ENCODE data around the gene MAPT. TPM values are rescaled to one million over a fixed set of nuclear protein-coding genes. Genes with fewer than 3 reads are reported as not detected.
"Not testable (repeated sequence)": the region's sequence is repeated elsewhere in the genome, so short reads cannot be mapped to it uniquely, and the experiment has no call there.

Gene MAPT
- total RNA-seq, 2 donors from 2014 or later, result 20.8 to 24.0 TPM

- intact Hi-C loops (cut with DNase I), result loop anchor here in 1 of 2 donors (5.0 kb wide), 1 partner anchor 44 kb away; no protein-coding TSS in a partner anchor
- DNase-seq (peak; percentile 39), ATAC-seq (peak in 1 of 2 donors; percentile 35)
These were observed 46.5 kb downstream of the MAPT start for GRCh38 chr17:45940826-45941225.

DNA sequence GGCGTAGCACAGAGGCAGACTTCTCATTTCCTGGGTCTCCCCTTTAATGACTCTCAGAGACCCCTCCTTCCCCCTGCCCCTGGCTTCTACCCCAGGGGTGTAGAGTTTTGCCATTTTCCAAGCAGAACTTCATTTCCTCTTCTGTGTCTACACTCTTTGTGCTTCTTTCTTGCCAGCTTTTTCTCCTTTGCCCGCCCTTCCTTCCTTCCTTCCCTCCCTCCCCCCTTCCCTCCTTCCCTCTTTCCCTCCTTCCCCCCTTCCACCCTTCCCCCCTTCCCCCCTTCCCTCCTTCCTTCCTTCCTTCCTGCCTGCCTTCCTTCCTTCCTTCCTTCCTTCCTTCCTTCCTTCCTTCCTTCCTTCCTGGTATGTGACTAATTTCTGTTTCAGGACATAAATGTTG, 47.0 kb downstream of the MAPT start:
- no peak for DNase-seq
- intact Hi-C loops (cut with DNase I), result loop anchor here in 1 of 2 donors (5.0 kb wide), 1 partner anchor 44 kb away; no protein-coding TSS in a partner anchor
- ATAC-seq, result no peak

GRCh38 chr17:45942284-45942683, 47.9 kb downstream of the MAPT start:
- ATAC-seq, result peak; percentile 96 to 98
- intact Hi-C loops (cut with DNase I), result loop anchor here in 1 of 2 donors (5.0 kb wide), 1 partner anchor 45 kb away; no protein-coding TSS in a partner anchor
- peak; percentile 79 for DNase-seq

- DNase-seq (no peak), ATAC-seq (no peak)
- intact Hi-C loops (cut with DNase I), result no loop called here
These were observed 52.5 kb downstream of the MAPT start for GRCh38 chr17:45946841-45947256.

DNA sequence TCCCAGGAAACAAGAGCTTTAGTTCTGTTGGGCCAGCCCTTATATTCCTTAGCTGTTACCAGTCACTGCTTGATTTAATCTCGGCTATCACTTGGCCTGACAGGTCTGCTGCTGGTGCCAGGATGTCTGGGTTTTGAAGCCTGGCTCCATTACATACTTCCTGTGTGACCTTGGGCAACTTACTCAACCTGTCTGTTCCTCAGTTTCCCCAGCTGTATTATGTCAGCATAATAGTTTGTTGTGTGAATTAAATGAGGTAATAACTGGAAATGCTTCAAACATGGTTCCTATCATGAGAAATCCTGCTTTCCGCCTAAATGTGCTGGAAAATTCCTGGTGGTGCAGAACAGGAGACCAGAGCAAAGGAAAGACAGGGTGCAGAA, 54.1 kb downstream of the MAPT start:
- ATAC-seq, result peak in 1 of 2 donors; percentile 25
- intact Hi-C loops (cut with DNase I), result no loop called here

GRCh38 chr17:45948881-45949624, 54.7 kb downstream of the MAPT start:
- DNase-seq (peak; percentile 86), ATAC-seq (peak; percentile 94 to 95)
- intact Hi-C loops (cut with DNase I), result no loop called here

More for the DNA sequence above, 54.1 kb downstream of the MAPT start:
- DNase-seq, result no peak

DNA sequence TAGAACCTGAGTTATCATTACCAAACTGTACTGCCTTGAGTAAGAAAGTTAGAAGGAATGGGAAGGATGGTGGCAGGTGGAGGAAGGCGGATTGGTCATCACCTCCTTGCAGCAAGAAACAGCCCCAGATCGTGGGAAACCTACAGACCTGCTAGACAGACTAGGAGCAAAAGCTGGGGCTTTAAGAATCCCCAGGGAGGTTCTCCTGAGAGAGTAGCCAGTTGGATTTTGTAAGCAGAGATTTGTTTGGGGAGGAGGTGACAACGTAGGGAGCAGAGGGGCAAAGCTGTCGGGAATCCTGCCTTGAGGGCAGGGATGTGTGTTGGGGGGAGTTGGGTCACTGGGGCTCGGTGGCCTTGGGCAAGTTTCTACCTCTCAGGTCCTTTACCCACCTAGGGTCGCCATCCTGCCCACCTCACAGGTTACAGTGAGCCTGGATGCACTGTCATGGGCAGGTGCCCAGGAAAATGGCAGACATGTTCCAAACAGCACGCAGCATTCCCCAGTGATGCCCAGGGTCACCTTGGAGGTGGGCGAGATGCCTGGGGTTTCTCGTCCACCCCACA, 55.5 kb downstream of the MAPT start:
- intact Hi-C loops (cut with DNase I), result no loop called here
- ATAC-seq (no peak), DNase-seq (no peak)

DNA sequence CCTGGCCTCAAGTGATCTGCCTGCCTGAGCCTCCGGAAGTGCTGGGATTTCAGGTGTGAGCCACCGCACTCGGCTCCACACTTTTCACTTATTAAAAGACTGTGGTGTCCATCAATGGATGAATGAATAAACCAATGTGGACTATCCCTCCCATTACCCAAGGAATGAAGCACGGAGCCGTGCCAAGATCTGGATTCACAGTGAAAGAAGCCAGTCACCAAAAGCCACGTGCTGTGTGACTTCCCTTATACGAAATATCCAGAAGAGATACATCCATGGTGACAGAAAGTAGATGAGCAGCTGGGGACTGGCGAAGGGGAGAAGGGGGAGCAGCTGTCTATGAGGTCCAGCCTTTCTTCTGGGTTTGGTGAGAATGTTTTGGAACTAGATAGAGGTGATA, 56.5 kb downstream of the MAPT start:
- DNase-seq, result no peak
- ATAC-seq, result no peak
- intact Hi-C loops (cut with DNase I), result no loop called here

DNA sequence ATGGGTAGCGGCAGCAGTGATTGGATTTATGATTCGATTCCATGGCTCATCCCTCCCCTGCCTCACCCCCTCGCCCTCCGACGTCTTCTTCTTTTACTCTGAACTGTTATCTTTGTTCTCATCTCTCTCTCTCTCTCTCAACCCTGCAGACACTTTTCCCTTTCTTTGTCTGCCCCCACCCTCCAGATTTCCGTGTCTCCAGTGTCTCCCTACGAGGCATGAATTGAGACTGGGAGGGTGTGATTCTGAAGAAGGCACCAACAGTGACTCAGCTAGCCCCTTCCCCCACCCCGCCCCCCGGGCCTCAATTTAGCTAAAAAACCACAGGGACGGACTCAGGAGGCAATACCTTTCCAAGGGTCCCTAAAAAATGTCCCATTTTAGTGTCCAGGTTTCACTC, 57.0 kb downstream of the MAPT start:
- ATAC-seq (no peak), DNase-seq (no peak)
- intact Hi-C loops (cut with DNase I), result no loop called here

DNA sequence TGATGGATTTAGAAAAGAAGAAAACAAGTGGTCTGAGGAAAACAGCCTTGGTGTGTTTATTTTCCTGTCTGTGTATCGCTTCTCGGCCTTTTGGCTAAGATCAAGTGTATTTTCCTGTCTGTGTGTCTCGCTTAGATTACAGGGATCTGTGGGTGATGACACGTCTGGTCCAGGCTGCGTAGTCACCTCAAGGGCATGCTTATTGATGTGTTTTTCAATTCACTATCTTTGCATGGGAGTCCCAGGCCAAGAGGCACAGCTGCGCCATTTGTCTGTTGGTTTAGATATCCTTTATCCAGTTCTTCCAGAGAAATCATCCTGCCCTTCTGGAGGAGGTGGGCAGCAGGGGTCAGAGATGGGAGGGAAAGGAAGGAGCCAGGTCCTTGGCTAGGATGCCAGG, 57.6 kb downstream of the MAPT start:
- intact Hi-C loops (cut with DNase I), result no loop called here
- DNase-seq, result no peak

GRCh38 chr17:45952814-45953320, 58.5 kb downstream of the MAPT start:
- ATAC-seq, result no peak
- no peak for DNase-seq
- intact Hi-C loops (cut with DNase I), result no loop called here

More for the DNA sequence above, 57.6 kb downstream of the MAPT start:
- ATAC-seq, result no peak

DNA sequence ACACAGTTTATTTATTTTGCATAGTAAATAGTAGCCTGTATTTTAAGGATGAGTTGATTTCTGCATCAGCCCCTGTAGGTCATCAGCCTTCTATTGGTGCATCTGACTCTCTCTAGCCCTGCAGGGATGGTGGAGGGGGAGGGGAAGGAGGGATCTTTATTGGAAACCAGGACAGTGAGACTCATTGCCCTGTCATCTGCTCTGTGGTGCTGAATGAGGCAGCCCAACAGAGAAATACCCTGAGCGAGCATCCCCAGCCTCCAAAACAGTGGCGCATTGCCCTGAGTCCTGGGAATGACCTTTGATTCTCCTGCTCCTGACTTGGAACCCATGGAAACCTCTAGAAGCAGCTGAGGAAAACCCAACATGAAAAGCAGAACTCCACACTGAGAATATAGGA, 59.2 kb downstream of the MAPT start:
- intact Hi-C loops (cut with DNase I), result no loop called here
- DNase-seq (no peak), ATAC-seq (no peak)

GRCh38 chr17:45954914-45955313, 60.6 kb downstream of the MAPT start:
- intact Hi-C loops (cut with DNase I), result no loop called here
- ATAC-seq (no peak), DNase-seq (no peak)

DNA sequence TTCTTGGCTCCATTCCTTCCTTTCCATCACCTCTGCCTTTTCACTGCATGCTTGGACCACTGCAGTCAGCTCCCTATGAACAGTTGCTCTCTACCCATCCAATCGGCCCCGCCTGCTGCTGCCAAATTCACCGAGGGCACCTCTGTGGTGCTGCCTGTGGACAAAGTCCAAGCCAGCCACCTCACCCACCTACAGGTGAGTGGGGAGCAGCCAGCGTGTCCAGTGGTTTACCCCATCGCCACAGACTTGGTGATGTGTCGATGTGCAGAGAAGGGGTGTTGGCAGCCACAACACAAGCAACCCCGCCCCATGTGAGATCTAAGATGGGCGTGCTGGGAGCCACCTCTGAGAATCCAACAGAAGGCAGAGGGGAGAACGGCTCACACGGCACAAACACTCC, 61.0 kb downstream of the MAPT start:
- intact Hi-C loops (cut with DNase I), result no loop called here
- no peak for ATAC-seq
- DNase-seq, result no peak

DNA sequence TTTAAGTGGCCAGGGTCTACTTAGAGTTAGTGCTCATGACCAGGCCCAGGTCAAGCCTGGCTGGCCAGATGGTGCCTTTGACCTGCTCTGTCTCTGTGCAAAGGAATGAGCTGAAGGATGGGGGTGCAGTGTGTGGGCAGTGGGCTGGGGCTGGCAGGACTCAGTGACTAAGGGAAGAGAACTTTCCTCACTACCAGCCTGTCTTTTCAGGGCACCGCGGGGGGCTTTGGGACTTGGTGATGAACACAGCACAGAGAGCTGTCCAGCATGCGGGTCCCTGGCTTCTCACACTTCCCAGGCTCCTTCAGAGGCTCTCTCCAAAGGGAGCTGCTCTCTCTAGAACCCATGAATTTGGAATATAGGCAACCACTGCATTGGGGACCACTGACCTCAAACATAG, 61.7 kb downstream of the MAPT start:
- DNase-seq, result no peak
- no peak for ATAC-seq
- intact Hi-C loops (cut with DNase I), result no loop called here

DNA sequence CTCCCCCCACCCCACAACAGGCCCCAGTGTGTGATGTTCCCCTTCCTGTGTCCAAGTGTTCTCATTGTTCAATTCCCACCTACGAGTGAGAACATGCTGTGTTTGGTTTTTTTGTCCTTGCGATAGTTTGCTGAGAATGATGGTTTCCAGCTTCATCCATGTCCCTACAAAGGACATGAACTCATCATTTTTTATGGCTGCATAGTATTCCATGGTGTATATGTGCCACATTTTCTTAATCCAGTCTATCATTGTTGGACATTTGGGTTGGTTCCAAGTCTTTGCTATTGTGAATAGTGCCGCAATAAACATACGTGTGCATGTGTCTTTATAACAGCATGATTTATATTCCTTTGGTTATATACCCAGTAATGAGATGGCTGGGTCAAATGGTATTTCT, 62.4 kb downstream of the MAPT start:
- DNase-seq; intact Hi-C loops (cut with DNase I); ATAC-seq: not testable (repeated sequence)

DNA sequence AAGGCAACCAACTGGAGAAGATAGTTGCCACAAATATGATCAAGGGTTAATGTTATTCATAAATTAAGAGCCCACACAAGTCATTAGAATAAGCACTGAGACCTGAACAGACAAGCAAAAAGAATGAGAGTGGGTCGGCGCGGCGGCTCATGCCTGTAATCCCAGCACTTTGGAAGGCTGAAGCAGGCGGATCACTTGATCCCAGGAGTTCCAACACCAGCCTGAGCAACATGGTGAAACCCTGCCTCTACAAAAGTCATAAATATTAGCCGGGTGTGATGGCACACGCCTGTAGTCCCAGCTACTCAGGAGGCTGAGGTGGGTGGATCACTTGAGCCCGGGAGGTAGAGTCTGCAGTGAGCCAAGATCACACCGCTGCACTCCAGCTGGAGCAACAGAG, 64.0 kb downstream of the MAPT start:
- intact Hi-C loops (cut with DNase I), result no loop called here
- ATAC-seq (no peak), DNase-seq (no peak)

DNA sequence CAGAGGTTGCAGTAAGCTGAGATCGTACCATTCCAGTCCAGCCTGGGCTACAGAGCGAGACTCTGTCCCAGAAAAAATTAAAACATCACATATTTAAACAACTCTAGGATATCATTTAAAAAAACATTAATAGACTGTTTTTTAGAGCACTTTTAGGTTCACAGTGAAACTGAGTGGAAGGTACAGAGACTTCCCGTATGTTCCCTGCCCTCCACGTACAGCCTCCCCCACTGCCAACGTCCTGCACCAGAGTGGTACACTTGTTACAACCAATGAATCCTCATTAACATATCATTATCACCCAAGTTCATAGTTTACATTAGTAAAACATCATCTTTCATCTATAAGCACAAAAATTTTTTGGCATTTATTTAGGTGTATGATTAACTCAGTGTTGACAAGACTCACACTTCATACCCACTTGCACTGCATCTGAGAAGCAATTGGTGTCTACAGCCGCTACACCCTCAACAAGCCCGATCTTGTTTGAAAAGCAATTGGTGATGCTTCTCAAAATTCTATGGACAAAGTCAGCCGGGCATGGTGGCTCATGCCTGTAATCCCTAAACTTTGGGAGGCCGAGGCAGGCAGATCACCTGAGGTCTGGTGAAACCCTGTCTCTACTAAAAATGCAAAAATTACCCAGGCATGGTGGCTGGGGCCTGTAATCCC, 64.8 kb downstream of the MAPT start:
- no peak for DNase-seq
- intact Hi-C loops (cut with DNase I), result no loop called here
- no peak for ATAC-seq

DNA sequence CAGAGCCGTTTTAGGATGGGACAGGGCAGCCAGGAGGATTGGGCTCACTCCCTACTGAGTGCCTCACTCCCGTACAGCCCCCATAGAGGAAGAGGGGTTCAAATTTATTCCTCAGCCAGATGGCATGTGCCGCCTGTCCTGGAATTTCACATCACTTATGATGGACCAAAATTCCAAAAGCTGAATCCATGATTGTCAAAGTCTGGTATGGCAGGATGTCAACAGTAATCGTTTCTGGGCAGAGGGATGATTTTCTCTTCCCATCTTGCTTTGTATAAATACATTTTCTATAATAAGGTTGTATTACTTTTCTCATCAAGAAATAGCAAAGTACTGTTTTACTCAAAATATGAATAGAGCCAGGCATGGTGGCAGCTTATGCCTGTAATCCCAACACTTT, 66.0 kb downstream of the MAPT start:
- intact Hi-C loops (cut with DNase I), result no loop called here
- DNase-seq (no peak), ATAC-seq (no peak)

GRCh38 chr17:45961206-45961605, 66.9 kb downstream of the MAPT start:
- intact Hi-C loops (cut with DNase I), result no loop called here
- ATAC-seq, result no peak
- no peak for DNase-seq

Data from left cardiac atrium (tissue), 4 donors.